HG02884 (cell line): ENCODE data around the gene TSHR.
"Not testable (repeated sequence)": the region's sequence is repeated elsewhere in the genome, so short reads cannot be mapped to it uniquely, and the experiment has no call there.

Source experiments
- ATAC-seq: cut with Tn5 transposase; IDR thresholded peaks from one replicate; pipeline ENCODE4 v1.9.1; 2021; ENCODE audit warnings: mild to moderate bottlenecking, moderate library complexity; ENCODE audit not compliant: unreplicated experiment

Gene TSHR

GRCh38 chr14:80992580-80992979 is 37.2 kb downstream of the TSHR start:
- no peak for ATAC-seq

- peak; percentile 94 for ATAC-seq
These were observed 40.9 kb downstream of the TSHR start for GRCh38 chr14:80996049-80996901.

GRCh38 chr14:81001447-81001846 is 46.0 kb downstream of the TSHR start:
- ATAC-seq, result no peak

GRCh38 chr14:81004575-81004974 is 49.2 kb downstream of the TSHR start:
- no peak for ATAC-seq

- ATAC-seq, result no peak
These were observed 50.3 kb downstream of the TSHR start for GRCh38 chr14:81005540-81006228.

DNA sequence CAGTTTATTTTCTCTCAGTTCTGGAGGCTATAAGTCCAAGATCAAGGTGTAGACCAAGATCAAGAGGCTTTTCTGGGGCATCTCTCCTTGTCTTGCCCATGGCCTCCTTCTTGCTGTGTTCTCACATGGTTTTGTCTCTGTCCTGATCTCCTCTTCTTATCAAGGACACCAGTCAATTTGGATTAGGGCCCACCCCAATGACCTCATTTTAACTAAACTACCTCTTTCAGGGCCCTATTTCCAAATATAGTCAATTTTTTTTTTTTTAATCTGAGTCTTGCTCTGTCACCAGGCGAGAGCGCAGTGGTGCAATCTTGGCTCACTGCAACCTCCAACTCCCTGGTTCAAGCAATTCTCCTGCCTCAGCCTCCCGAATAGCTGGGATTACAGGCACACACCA is 50.8 kb downstream of the TSHR start:
- ATAC-seq, result no peak

- ATAC-seq, result no peak
These were observed 51.7 kb downstream of the TSHR start for GRCh38 chr14:81007131-81007530.

- no peak for ATAC-seq
These were observed 53.9 kb downstream of the TSHR start for GRCh38 chr14:81009346-81009745.

DNA sequence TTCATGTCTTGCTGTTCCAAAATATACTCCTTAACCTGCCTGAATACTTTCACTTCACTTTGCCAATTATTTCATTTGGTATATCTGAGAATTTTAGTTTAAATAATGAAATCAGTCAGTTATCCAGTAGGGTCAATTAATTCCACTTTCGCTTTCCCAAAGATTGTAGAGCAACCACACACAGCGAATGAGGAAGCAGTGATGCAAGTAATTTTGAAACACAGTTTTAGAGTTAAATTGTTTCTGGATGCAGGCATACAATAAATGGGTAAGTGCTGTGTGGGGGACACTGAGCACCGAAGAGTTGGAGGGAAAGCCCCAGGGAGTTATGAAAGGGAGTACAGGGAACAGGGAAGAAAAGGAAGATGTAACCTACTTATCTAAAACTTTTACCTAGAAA is 62.8 kb downstream of the TSHR start:
- no peak for ATAC-seq

- no peak for ATAC-seq
These were observed 63.3 kb downstream of the TSHR start for GRCh38 chr14:81018684-81019083.

DNA sequence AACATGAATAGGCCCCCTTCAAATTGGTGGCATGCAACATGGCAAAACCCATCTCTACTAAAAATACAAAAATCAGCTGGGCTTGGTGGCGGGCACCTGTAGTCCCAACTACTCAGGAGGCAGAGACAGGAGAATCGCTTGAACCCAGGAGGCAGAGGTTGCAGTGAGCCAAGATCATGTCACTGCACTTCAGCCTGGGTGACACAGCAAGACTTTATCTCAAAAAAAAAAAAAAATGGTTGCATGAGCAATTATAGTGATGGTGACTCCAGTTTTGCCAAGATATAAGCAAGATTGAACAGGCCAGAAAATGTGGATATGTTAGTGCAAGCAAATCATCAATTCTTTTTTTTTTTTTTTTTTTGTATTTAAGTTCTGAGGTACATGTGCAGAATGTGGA is 63.7 kb downstream of the TSHR start:
- not testable (repeated sequence) for ATAC-seq

GRCh38 chr14:81023095-81023710 is 67.8 kb downstream of the TSHR start:
- no peak for ATAC-seq

GRCh38 chr14:81028461-81028860 is 73.0 kb downstream of the TSHR start:
- no peak for ATAC-seq

DNA sequence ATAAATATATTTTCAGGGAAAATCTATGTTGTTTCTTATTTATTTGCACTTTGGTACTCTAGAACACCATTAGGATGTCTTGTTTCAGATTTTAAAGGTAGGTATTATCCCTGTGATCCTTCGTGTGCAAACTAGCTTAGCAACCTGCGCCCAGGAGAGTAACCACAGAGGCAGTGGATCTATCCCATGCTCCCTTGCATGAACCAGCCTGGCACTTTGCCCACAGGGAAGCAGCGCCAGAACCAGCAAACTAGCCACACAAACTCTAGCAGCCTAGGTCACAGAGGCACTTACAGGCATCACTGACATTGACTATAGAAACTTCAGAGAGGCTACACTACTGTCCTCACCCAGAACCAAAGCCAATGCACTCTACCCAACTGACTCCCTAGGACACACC is 76.1 kb downstream of the TSHR start:
- no peak for ATAC-seq

DNA sequence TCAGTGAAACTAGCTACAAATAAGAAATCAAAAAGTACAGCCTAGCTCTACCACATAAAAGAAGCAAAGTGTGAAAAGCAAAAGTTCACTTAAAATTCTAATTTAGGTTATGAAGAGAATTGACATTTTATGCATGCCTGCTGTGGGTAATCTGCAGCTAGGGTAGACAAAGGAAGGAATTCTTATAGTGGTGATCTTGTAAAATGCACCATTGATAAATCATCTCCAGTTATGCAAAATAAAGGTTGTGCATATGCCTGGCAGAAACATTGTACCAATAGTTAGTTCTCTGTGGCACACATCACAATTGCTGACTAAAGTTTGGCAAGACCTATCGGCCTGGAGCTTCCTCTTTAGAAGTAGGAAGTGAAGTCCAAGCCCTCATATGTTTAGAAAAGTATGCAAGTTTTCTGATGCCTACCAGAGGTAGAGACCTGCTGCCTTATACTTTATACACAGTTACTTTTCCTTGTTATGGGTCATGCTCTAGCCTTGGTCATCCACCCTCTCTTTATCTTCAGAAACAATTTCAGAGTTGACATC is 78.3 kb downstream of the TSHR start:
- ATAC-seq, result no peak

DNA sequence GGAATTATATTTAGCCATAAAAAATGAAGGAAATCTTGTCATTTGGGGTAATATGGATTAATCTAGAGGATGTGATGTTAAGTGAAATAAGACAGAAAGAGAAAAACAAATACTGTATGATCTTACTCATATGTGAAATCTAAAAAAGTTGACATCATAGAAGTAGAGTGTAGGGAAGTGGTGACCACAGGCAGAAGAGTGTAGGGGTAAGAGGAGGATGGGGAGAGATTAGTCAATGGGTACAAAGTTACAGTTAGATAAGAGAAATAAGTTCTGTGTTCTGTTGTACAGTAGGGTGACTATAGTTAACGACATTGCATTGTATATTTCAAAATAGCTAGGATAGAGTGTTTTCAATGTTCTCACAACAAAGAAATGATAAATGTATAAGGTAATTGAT is 87.0 kb downstream of the TSHR start:
- no peak for ATAC-seq

DNA sequence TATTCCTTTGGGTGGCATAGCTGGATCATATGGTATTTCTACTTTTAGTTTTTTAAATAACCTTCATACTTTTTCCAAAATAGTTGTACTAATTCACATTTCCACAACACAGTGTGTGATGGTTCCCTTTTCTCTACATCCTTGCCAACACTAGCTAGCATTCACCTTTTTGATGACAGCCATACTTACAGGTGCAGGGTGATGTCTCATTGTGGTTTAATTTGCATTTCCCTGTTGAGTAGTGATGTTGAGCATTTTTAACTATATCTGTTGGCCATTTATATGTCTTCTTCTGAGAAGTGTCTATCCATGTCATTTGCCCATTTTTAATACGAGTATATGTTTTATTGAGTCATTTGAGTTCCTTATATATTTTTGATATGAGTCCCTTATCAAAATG is 96.1 kb downstream of the TSHR start:
- ATAC-seq, result no peak

DNA sequence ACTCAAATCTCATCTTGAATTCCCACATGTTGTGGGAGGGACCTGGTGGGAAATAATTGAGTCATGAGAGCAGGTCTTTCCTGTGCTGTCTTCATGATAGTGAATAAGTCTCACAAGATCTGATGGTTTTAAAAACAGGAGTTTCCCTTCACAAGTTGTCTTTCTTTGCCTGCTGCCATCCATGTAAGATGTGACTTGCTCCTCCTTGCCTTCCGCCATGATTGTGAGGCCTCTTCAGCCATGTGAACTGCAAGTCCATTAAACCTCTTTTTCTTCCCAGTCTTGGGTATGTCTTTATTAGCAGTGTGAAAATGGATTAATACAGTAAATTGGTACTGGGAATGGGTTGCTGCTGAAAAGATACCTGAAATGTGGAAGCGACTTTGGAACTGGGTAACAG is 98.6 kb downstream of the TSHR start:
- ATAC-seq, result not testable (repeated sequence)

- no peak for ATAC-seq
These were observed 100.5 kb downstream of the TSHR start for GRCh38 chr14:81055971-81056370.

GRCh38 chr14:81062380-81062779 is 107.0 kb downstream of the TSHR start:
- ATAC-seq, result no peak

DNA sequence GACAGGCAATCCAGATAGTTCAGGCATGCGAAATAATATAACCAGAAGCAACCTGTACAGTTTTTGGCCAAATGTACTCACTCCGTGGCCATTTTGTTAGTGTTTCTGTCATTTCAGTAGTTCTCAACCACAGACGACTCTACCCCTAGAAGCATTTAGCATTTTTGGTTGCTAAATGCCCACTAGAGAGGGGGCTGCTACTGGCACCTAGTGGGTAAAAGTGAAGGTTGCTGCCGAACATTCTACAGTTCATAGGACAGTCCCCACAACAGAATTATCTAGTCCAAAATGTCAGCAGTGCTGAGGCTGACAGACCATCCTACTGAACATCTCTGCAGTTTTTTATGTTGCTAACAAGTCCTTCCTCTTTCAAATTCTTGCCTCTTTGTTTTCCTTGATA is 107.4 kb downstream of the TSHR start:
- peak; percentile 80 for ATAC-seq

GRCh38 chr14:81066672-81067071 is 111.3 kb downstream of the TSHR start:
- no peak for ATAC-seq
